ENCODE results near the gene TKTL2. TPM values are rescaled to one million over a fixed set of nuclear protein-coding genes. Genes with fewer than 3 reads are reported as not detected.

TKTL2 gene
- total RNA-seq, 1 experiment from 2014 or later = not detected

GRCh38 chr4:163462556-163462955 is 11.0 kb downstream of the TKTL2 start:
- DNase-seq (ENCODE audit: low read depth, low spot score) (no peak), ATAC-seq (no peak)
- in situ Hi-C loops (cut with HindIII; ENCODE audit: low pct_unique_long_range_greater_than_20kb, low sequenced_read_pairs) = no loop called here
- intact Hi-C loops (cut with micrococcal nuclease; ENCODE audit: unreplicated experiment) = no loop called here
- no peak overlapping the region for H3K4me3 ChIP-seq (ENCODE audit: low read depth in 2 of 2, low read length in 2 of 2)
- H3K36me3 ChIP-seq (ENCODE audit: control insufficient read depth, insufficient read depth, low read length) = no peaks in the 10 kb centered on the region
- no peak overlapping the region for H3K27ac ChIP-seq (ENCODE audit: low read length)
- POLR2A ChIA-PET = no interaction called here
- CTCF ChIA-PET = no interaction called here
- BruUV-seq (replicated peaks) = no TSS peak
- no peak for TF ChIP-seq TCF7L2 (IDR thresholded peaks at IDR 0.05; ENCODE audit: low read depth, low read length)
- TF ChIP-seq SIN3A (IDR thresholded peaks at IDR 0.05; ENCODE audit: borderline replicate concordance, insufficient read depth, low read depth, low read length) = no peak
- TF ChIP-seq POLR2AphosphoS5 (IDR thresholded peaks at IDR 0.05; ENCODE audit: low read depth, low read length) = no peak
- no peak for TF ChIP-seq CTCF (IDR thresholded peaks at IDR 0.05)
- TF ChIP-seq, protein P1, sequence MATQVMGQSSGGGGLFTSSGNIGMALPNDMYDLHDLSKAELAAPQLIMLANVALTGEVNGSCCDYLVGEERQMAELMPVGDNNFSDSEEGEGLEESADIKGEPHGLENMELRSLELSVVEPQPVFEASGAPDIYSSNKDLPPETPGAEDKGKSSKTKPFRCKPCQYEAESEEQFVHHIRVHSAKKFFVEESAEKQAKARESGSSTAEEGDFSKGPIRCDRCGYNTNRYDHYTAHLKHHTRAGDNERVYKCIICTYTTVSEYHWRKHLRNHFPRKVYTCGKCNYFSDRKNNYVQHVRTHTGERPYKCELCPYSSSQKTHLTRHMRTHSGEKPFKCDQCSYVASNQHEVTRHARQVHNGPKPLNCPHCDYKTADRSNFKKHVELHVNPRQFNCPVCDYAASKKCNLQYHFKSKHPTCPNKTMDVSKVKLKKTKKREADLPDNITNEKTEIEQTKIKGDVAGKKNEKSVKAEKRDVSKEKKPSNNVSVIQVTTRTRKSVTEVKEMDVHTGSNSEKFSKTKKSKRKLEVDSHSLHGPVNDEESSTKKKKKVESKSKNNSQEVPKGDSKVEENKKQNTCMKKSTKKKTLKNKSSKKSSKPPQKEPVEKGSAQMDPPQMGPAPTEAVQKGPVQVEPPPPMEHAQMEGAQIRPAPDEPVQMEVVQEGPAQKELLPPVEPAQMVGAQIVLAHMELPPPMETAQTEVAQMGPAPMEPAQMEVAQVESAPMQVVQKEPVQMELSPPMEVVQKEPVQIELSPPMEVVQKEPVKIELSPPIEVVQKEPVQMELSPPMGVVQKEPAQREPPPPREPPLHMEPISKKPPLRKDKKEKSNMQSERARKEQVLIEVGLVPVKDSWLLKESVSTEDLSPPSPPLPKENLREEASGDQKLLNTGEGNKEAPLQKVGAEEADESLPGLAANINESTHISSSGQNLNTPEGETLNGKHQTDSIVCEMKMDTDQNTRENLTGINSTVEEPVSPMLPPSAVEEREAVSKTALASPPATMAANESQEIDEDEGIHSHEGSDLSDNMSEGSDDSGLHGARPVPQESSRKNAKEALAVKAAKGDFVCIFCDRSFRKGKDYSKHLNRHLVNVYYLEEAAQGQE (IDR thresholded peaks at IDR 0.05; ENCODE audit: insufficient read depth in 1 of 2, low read depth in 2 of 2, low read length in 1 of 2) = no peak
- no peaks in the 10 kb centered on the region for H3K9me3 ChIP-seq (ENCODE audit: control insufficient read depth, insufficient read depth, low read depth, low read length)
- H3K27me3 ChIP-seq (ENCODE audit: control insufficient read depth, insufficient read depth, low read length) = no peaks in the 10 kb centered on the region
- H3K4me1 ChIP-seq (ENCODE audit: control insufficient read depth, insufficient read depth, low read length) = no peaks in the 10 kb centered on the region

GRCh38 chr4:163448540-163449203 is 24.9 kb downstream of the TKTL2 start:
- TF ChIP-seq CTCF (IDR thresholded peaks at IDR 0.05) (no peak), SIN3A (IDR thresholded peaks at IDR 0.05; ENCODE audit: borderline replicate concordance, insufficient read depth, low read depth, low read length) (no peak), TCF7L2 (IDR thresholded peaks at IDR 0.05; ENCODE audit: low read depth, low read length) (no peak), POLR2AphosphoS5 (IDR thresholded peaks at IDR 0.05; ENCODE audit: low read depth, low read length) (no peak)
- TF ChIP-seq, protein P1 (IDR thresholded peaks at IDR 0.05; ENCODE audit: insufficient read depth in 1 of 2, low read depth in 2 of 2, low read length in 1 of 2) = no peak
- ChIA-PET CTCF (no interaction called here), POLR2A (no interaction called here)
- no peaks in the 10 kb centered on the region for H3K27me3 ChIP-seq (ENCODE audit: control insufficient read depth, insufficient read depth, low read length)
- ATAC-seq (no peak), DNase-seq (ENCODE audit: low read depth, low spot score) (no peak)
- in situ Hi-C loops (cut with HindIII; ENCODE audit: low pct_unique_long_range_greater_than_20kb, low sequenced_read_pairs) = no loop called here
- H3K4me1 ChIP-seq (ENCODE audit: control insufficient read depth, insufficient read depth, low read length) = no peaks in the 10 kb centered on the region
- H3K4me3 ChIP-seq (ENCODE audit: low read depth in 2 of 2, low read length in 2 of 2) = no peak overlapping the region
- H3K9me3 ChIP-seq (ENCODE audit: control insufficient read depth, insufficient read depth, low read depth, low read length) = no peaks in the 10 kb centered on the region
- no TSS peak for BruUV-seq (replicated peaks)
- intact Hi-C loops (cut with micrococcal nuclease; ENCODE audit: unreplicated experiment) = no loop called here
- H3K27ac ChIP-seq (ENCODE audit: low read length) = no peak overlapping the region
- no peaks in the 10 kb centered on the region for H3K36me3 ChIP-seq (ENCODE audit: control insufficient read depth, insufficient read depth, low read length)

All from Panc1 (cell line).